HG03571 (cell line): ENCODE data around the gene KRABD2.
"Not testable (repeated sequence)": the region's sequence is repeated elsewhere in the genome, so short reads cannot be mapped to it uniquely, and the experiment has no call there.

Experiments
- ATAC-seq: cut with Tn5 transposase; IDR thresholded peaks from one replicate; pipeline ENCODE4 v1.9.1; 2021; ENCODE audit not compliant: unreplicated experiment

KRABD2 gene

DNA sequence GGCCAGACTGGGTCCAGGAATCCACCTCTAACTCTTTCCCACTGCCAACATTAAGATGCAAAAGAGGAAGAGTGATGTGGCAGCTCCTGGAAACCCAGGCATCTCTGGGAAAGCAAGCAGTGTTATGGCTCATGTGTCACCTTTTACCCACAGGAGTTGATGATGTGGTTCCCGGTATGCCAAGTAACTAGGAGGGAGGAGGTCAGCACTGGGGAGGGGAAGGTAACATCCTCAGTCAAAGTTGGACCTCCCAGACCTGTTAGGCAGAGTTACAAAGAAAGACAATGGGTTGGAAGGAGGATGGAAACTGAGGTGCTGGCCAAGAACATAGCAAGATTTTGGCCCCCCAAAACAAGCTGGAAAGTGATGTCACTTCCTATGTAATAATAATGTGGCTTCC, 11.4 kb downstream of the KRABD2 start:
- ATAC-seq: no peak

DNA sequence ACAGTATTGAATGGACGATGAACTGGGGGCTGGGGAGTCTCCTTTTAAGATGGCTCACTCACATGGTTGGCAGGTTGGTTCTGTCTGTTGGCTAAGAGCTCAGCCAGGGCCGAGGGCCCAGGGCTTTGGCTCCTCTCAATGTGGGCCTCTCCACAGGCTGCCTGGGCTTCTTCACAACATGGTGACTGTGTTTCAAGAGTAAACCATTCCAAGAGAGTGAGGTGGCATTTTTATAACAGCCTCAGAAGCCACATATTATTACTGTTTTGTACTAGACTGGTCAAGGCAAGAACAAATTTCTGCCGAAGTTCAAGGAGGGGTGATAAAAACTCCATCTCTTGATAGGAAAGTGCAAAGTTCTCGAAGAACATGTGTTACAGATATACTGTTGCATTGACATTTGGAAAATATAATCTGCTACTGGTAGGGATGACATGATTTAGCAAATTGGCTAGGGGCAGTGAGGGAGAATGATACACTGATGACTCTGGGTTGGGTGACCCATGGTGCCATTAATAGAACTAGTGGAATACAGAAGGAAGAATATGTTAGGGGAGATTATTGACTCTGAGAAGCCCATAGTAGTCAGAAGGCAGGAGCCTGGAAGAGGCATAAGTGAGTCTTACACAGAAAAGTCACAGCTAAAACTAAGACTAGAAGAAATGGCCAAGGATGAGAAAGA, 13.7 kb downstream of the KRABD2 start:
- ATAC-seq: no peak

DNA sequence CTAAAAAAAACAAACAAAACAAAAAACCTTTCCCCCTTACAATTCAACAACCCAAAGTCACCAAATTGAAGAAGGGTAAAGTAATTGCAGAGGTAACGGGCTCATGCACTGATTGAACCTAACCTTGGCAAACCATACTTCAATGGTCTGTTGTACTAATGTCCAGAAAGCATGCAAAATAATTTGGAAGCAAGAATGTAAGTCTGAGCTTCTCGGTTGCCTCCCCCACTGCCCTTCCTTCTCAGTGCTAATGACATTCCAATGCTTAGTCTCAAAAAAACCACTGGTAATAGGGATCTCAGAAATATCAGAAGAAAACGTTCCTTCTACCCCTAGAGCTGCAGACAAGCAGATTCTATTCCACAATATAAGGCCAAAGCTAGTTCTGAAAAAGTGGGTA, 15.8 kb downstream of the KRABD2 start:
- no peak for ATAC-seq

DNA sequence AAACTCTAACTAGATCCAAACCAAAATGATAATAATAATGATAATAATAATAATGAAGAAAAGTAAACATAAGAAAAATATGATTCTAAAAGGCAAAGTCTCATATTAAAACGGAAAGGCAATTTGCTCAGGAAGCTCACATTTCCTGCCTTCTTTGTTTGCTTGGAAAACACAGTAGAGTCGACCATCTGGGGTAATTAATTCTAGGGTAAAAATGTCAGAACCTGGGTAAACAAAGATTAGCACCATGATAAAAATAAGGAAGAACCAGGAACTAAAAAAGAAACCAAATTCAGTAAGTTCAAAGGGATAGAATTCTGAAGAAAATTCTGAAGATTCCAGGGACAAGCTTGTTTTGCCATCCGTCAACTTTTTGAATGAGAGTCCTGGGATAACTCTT, 16.2 kb downstream of the KRABD2 start:
- ATAC-seq: no peak

DNA sequence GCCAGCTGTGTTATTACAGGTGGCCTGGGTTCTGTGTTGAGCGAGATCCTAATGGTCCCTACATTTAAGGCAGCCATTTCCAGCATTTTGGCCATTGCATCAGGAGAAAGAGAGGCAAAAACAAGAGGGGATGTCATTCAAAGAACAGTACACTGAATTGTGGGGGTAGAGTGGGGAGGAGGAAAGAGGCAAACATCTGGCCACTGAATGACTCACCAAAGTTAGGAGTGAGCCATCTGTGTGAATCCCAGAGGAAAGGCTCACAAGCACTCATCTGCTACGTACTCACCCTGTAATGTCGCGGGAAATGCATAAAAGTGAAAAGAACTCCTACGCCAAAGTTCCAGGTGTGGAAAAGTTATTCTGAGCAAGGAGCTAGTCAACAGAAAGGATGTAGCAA, 16.7 kb downstream of the KRABD2 start:
- no peak for ATAC-seq

DNA sequence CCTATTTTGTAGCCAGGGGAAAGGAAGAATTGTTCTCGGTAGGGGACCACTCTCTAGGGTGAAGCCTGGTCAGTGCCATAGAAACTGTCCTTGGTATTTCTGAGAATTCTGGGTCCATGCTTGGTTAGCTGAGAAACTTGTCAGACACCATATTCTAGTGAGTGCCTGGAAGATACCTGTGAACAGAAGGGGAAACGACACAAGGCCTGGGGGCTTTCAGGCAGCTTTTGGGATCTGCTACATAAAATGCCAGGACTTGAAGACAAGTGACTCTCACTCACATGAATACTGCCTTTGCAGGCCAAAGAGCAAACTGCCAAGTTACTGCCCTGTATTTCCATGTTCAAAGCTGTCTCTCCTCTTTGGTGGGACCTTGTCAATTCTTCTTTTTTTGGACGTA, 18.6 kb downstream of the KRABD2 start:
- ATAC-seq: no peak

DNA sequence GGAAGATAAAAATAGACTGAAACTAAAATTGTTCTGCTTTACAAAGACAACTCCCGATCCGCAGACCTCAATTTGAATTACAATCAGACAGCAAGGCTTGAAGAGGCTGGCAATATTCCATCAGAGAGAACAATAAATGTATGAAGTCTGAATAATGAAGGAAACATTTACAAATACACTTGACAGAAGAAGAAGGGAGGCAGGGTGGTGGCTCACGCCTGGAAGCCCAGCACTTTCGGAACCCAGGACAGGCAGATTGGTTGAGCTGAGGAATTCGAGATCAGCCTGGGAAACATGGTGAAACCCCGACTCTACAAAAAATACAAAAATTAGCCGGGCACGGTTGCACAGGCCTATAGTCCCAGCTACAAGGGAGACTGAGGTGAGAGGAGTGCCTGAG, 22.3 kb downstream of the KRABD2 start:
- ATAC-seq: no peak

DNA sequence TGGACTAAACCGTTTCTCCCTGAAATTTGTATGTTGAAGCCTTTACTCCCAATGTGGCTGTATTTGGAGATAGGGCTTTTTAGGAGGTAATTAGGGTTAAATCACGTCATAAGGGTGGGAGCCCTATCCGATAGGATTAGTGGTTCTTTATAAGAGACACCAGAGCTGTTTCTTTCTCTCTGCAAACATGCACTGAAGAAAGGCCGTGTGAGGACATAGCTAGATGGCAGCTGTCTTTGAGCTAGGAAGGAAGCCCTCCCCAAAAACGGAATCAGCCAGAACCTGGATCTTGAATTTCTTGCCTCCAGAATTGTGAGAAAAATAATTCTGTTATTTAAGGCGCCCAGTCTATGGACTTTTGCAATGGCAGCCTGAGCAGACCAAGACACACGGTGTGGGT, 22.8 kb downstream of the KRABD2 start:
- ATAC-seq: no peak

DNA sequence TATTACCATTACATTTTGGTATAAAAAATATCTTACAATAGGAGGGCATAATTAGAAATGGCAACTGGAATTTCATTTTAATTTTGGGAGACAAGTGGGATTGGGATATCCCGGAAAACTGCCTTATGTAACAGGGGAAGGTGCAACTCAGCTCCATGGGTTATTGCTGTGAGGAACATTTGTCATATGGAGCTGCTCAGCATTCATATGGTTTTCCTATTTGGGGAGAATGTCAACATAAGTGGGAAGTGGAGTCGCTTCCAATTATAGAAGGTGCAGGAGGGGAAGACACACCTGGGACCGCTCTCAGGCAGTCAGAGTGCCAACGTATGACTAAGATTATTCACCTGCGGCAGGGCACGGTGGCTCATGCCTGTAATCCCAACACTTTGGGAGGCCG, 26.2 kb downstream of the KRABD2 start:
- ATAC-seq: no peak

DNA sequence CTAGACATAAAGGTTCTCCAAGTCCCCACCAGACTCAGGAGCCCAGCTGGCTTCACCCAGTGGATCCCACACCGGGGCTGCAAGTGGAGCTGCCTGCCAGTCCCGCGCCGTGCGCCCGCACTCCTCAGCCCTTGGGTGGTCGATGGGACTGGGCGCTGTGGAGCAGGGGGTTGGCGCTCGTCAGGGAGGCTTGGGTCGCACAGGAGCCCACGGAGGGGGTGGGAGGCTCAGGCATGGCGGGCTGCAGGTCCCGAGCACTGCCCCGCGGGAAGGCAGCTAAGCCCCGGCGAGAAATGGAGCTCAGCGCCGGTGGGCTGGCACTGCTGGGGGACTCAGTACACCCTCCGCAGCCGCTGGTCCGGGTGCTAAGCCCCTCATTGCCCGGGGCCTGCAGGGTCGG, 29.5 kb downstream of the KRABD2 start:
- ATAC-seq: not testable (repeated sequence)

DNA sequence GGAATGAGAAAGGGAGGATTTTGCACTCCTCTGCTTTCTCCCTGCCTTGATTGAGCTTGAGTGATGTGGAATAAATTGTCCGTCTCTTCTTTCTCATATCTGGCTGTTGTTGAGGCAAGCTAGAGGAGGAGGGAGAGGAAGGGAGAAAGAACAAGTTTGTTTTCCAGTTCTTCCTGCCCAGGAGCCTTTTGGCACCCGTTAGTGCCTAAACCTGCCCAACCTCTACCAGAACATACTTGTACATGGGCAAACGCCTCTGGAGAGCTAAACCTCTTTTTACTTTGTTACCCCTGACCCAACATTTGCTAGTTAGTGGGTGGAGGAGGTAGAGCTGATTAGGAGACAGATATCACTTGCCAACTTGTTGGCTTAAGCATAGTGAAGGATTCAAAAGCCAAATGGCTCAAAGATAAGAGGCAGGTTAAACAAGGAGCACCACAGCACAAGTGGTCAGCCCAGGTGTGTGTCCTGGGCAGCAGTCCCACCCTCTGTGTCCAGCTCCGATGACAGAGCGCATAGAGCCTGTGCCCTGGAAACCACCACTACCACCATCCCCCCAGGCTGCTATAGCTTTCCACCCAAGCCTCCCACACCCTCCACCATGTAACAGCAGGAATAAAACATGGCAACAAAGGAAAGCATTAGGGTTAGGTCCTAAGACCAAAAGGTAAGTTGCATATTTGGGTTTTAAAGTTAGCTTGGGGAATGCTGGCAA, 30.4 kb downstream of the KRABD2 start:
- ATAC-seq: no peak

DNA sequence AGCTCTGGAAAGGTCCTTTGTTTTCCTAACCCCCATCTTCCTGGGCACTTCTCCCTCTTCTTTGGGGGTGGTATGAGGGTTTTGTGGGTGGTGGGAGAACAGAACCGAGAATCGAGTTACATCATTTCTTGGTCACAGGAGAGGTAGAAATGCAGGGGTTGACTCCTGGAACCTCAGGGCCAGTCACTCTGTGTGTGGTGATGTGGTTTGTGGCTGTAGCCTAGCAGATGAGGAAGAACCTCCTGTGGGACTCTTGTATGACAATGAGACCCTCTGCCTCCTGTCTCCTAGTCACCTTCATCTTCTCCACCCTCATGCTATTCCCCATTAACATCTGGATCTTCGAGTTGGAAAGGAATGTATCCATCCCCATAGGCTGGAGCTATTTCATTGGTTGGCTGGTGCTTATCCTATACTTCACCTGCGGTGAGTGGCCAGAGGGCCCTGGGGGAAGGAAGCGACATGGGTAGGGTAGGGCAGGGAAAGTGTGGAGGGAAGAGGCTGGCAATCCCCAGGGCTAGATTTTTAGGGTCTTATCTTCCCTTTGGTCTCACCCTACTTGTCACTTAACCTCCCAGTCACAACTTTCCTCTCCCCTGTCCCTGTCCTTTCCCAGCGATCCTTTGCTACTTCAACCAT, 31.3 kb downstream of the KRABD2 start:
- no peak for ATAC-seq

DNA sequence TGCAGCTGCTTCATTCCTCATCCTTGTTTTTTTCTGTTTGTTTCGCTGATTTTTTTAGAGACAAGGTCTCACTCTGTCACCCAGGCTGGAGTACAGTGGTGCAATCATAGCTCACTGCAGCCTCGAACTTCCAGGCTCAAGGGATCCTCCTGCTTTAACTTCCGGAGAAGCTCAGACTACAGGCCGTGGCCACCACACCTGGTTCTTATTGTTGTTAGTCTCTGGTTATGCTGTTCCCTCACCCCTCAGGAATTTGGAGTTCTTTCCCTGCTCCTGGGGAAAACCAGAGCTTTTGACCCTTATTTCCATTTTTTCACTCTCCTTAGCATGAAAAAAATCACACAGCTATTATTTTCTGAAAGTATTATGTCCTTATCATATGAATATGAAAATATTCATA, 35.0 kb downstream of the KRABD2 start:
- no peak for ATAC-seq

DNA sequence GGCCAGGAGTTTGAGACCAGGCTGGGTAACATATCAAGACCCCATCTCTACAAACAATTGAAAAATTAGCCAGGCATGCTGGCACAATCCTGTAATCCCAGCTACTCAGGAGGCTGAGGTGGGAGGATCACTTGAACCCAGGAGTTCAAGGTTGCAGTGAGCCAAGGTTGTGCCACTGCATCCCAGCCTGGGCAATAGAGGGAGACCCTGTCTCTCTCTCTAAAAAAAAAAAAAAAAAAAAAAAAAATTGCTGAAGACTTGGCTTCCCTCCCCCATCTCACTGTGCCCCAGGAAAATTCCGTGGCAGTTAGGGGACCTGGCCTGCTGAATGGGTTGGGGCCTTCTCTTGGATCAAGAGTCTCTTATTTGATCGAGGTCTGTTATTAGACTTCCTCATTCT, 37.0 kb downstream of the KRABD2 start, which contains the start of gene ODF4:
Gene ODF4 (plus strand): TSS at position 301 of the 400 bp plus-strand sequence. CDS start 212 bp downstream, outside the sequence.
- ATAC-seq: no peak

DNA sequence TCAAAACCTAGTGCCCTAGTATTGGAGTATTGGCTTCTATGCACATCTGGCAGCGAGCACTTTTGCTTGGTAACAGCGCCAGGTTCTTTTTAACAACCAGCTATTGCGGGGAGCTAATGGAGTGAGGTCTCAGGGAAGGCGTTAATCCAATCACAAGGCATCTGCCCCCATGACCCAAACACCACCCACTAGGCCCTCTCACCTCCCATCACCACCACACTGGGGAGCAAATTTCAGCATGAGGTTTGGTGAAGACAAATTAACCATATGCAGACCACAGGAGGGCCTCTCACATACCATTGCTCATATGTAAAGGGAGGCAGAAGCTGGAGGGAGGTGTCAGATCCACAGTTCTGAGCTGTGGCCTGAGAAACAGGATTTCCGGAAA, 37.8 kb downstream of the KRABD2 start:
- no peak for ATAC-seq

DNA sequence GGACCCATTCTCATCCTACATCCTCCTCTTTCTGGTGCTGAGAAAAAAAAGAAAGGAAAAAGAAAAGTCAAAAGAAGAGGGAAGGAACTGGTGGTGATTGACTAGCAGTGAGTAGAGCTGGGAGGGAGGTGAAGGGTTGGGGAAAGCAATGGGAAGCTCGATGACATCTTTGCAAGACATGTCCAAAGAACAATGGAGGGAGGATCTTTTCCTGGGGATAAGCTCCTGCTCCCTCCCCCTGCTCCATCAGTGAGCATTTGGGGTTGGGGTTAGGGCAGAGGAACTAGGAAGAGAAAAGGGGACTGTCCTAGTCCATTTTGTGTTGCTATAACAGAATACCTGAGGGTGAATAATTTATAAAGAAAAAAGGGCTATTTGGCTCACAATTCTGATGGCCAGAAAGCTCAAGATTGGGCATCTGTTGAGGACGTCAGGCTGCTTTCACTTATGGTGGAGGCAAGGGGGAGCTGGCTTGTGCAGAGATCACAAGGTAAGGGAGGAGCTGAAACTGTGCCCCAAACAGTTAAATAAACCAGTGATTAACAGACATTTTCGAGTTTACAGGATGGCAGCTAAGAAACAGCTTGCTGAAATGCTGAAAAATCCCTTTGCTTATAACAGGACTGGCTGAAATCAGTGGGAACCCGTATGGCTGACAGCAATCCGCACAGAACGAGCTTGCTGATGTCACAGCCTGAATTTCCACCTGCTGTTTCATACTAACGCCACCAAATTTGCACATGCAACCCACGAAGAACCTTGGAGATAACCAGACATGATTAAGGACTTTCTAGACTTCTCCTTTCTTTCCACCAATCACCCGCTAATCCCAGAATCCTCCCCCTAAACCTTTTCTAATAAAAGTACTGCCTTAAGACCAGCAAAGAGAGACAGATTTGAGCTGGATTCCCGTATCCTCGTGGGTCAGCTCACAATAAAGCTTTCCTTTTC, 38.4 kb downstream of the KRABD2 start:
- no peak for ATAC-seq

DNA sequence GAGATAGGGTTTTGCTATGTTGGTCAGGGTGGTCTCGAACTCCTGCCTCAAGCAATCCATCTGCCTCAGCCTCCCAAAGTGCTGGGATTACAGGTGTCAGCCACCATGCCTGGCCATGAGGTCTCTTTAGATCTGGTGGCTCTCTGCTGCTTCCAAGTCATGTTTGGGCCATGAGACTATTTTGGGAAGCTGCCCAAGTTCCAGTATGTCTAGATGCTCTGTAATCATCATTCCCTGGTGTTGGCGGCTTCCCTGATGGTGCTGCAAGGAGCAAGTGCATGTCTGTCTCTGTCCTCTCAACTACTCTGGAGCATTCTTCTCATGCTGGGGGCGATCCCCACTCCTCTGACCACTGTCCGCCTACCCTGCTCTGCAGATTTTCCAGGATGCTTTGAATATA, 43.2 kb downstream of the KRABD2 start:
- no peak for ATAC-seq

DNA sequence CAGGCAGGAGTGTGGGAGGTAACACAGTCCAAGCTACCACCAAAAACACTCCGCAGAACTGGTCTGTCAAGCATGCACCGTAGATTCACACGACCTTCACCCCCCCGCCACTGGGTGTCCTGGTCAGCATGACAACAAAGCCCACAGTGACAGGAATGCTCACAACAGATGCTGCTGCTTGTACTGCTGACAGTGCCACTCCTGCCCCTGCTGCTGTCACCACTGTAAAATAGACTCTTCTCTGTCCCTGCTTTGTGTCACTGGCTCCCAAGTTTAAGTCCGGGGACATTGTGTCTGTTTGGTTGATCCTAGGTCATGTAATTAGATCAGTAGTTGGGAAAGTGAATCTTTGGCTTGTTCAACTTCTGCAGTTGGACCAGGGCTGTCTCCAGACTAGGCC, 43.8 kb downstream of the KRABD2 start:
- no peak for ATAC-seq

DNA sequence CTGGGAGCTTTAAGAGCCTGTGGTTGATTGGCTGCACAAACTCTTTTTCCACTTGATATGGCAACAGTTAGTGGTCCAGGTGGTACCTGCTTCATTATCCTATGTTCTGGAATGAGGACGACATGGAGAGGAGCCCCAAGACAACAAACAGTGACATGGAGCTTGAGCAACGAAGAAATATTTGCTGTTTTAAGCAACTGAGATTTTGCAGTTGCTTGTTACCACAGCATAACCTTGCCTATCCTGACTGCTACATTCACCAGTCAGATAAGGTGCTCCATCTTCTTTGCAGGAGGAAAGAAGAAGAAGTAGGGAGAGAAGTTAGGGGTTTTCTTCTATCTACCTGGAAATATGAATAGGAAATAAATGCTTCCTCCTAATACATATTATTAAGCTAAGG, 44.4 kb downstream of the KRABD2 start:
- no peak for ATAC-seq

DNA sequence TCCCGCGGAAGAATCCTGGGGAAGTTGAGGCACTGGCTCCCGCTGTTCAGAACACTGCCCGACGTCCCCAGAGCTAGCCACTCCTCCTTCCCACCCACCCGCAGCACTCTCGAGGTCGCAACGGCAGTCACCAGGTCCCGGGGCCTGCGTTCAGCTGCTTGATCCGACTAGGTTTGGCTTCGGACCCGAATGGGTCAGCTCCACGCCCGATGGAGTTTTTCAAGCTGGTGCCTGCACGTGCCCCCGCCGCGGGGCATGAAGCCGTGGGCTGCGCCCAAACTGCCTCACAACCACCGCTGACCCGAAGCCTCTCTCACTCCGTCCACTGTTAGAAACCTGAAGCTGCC, 49.2 kb downstream of the KRABD2 start:
- ATAC-seq: no peak
